ENCODE measurements around the gene ARV1. TPM values are rescaled to one million over a fixed set of nuclear protein-coding genes. Genes with fewer than 3 reads are reported as not detected.

ARV1 gene
- total and polyA plus RNA-seq, 2 experiments from 2014 or later: 10.4 to 20.0 TPM

DNA sequence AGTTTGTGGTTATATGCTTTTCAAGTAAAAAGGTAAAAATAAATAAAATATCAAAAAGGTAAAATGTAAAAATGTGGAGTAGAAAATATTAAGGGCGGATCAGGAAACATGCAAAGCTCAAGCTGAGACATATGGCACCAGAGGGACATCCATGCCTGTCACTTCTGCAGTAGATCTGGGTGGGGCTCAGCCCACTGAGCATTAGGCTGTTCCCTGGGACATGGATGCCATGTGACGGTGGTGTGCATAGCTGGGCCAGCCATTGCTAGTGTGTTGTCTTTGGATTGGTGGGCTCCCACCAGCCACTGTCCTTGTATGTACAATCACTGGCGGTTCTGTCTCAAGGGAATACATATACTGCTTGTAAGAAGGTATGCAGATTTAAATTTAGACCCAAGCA is 3.3 kb upstream of the ARV1 start (continued):
- TF ChIP-seq, protein P1, sequence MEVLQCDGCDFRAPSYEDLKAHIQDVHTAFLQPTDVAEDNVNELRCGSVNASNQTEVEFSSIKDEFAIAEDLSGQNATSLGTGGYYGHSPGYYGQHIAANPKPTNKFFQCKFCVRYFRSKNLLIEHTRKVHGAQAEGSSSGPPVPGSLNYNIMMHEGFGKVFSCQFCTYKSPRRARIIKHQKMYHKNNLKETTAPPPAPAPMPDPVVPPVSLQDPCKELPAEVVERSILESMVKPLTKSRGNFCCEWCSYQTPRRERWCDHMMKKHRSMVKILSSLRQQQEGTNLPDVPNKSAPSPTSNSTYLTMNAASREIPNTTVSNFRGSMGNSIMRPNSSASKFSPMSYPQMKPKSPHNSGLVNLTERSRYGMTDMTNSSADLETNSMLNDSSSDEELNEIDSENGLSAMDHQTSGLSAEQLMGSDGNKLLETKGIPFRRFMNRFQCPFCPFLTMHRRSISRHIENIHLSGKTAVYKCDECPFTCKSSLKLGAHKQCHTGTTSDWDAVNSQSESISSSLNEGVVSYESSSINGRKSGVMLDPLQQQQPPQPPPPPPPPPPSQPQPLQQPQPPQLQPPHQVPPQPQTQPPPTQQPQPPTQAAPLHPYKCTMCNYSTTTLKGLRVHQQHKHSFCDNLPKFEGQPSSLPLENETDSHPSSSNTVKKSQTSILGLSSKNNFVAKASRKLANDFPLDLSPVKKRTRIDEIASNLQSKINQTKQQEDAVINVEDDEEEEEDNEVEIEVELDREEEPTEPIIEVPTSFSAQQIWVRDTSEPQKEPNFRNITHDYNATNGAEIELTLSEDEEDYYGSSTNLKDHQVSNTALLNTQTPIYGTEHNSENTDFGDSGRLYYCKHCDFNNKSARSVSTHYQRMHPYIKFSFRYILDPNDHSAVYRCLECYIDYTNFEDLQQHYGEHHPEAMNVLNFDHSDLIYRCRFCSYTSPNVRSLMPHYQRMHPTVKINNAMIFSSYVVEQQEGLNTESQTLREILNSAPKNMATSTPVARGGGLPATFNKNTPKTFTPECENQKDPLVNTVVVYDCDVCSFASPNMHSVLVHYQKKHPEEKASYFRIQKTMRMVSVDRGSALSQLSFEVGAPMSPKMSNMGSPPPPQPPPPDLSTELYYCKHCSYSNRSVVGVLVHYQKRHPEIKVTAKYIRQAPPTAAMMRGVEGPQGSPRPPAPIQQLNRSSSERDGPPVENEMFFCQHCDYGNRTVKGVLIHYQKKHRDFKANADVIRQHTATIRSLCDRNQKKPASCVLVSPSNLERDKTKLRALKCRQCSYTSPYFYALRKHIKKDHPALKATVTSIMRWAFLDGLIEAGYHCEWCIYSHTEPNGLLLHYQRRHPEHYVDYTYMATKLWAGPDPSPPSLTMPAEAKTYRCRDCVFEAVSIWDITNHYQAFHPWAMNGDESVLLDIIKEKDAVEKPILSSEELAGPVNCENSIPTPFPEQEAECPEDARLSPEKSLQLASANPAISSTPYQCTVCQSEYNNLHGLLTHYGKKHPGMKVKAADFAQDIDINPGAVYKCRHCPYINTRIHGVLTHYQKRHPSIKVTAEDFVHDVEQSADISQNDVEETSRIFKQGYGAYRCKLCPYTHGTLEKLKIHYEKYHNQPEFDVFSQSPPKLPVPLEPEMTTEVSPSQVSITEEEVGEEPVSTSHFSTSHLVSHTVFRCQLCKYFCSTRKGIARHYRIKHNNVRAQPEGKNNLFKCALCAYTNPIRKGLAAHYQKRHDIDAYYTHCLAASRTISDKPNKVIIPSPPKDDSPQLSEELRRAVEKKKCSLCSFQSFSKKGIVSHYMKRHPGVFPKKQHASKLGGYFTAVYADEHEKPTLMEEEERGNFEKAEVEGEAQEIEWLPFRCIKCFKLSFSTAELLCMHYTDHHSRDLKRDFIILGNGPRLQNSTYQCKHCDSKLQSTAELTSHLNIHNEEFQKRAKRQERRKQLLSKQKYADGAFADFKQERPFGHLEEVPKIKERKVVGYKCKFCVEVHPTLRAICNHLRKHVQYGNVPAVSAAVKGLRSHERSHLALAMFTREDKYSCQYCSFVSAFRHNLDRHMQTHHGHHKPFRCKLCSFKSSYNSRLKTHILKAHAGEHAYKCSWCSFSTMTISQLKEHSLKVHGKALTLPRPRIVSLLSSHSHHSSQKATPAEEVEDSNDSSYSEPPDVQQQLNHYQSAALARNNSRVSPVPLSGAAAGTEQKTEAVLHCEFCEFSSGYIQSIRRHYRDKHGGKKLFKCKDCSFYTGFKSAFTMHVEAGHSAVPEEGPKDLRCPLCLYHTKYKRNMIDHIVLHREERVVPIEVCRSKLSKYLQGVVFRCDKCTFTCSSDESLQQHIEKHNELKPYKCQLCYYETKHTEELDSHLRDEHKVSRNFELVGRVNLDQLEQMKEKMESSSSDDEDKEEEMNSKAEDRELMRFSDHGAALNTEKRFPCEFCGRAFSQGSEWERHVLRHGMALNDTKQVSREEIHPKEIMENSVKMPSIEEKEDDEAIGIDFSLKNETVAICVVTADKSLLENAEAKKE (CRISPR knock-in tag; IDR thresholded peaks at IDR 0.05): no peak
- TF ChIP-seq CREB1 (CRISPR knock-in tag; IDR thresholded peaks at IDR 0.05; ENCODE audit: low read depth) (no peak), STAT1 (IDR thresholded peaks at IDR 0.05; ENCODE audit: unreplicated experiment) (no peak), NANOG (IDR thresholded peaks at IDR 0.05; ENCODE audit: borderline replicate concordance) (no peak), JUNB (IDR thresholded peaks at IDR 0.05; ENCODE audit: unreplicated experiment) (no peak), EZH2phosphoT487 (IDR thresholded peaks at IDR 0.05; ENCODE audit: unreplicated experiment) (no peak), ZNF331 (CRISPR knock-in tag; IDR thresholded peaks at IDR 0.05; ENCODE audit: low read depth) (no peak), POLR2AphosphoS5 (IDR thresholded peaks at IDR 0.05; ENCODE audit: low read depth) (no peak)
- TF ChIP-seq, protein P2, sequence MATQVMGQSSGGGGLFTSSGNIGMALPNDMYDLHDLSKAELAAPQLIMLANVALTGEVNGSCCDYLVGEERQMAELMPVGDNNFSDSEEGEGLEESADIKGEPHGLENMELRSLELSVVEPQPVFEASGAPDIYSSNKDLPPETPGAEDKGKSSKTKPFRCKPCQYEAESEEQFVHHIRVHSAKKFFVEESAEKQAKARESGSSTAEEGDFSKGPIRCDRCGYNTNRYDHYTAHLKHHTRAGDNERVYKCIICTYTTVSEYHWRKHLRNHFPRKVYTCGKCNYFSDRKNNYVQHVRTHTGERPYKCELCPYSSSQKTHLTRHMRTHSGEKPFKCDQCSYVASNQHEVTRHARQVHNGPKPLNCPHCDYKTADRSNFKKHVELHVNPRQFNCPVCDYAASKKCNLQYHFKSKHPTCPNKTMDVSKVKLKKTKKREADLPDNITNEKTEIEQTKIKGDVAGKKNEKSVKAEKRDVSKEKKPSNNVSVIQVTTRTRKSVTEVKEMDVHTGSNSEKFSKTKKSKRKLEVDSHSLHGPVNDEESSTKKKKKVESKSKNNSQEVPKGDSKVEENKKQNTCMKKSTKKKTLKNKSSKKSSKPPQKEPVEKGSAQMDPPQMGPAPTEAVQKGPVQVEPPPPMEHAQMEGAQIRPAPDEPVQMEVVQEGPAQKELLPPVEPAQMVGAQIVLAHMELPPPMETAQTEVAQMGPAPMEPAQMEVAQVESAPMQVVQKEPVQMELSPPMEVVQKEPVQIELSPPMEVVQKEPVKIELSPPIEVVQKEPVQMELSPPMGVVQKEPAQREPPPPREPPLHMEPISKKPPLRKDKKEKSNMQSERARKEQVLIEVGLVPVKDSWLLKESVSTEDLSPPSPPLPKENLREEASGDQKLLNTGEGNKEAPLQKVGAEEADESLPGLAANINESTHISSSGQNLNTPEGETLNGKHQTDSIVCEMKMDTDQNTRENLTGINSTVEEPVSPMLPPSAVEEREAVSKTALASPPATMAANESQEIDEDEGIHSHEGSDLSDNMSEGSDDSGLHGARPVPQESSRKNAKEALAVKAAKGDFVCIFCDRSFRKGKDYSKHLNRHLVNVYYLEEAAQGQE (IDR thresholded peaks at IDR 0.05; ENCODE audit: unreplicated experiment): no peak

All from GM23338 (cell line).